Measurements from ENCODE around the gene SLPI.
A peak's percentile ranks its signal among the peaks of the same experiment; 100 is the strongest.

SLPI gene

GRCh38 chr20:45254383-45255262 lies at the start of gene SLPI:
Gene SLPI, minus strand, starts transcription at chr20:45254564. Its CDS starts 21 bp downstream, at chr20:45254543.
- no peak for DNase-seq

GRCh38 chr20:45303586-45304463 lies 49.5 kb upstream of the SLPI start:
- no peak for DNase-seq

- no peak for DNase-seq
Observed at GRCh38 chr20:45301824-45302271, 47.5 kb upstream of the SLPI start.

GRCh38 chr20:45300961-45301360 lies 46.6 kb upstream of the SLPI start:
- peak in 1 of 2 experiments; percentile 2 for DNase-seq

GRCh38 chr20:45299786-45300185 lies 45.4 kb upstream of the SLPI start:
- DNase-seq, result no peak

- no peak for DNase-seq
Observed at GRCh38 chr20:45297786-45298497, 43.6 kb upstream of the SLPI start.

GRCh38 chr20:45294659-45295058 lies 40.3 kb upstream of the SLPI start:
- DNase-seq, result no peak

- DNase-seq, result no peak
Observed at GRCh38 chr20:45294003-45294368, 39.6 kb upstream of the SLPI start.

GRCh38 chr20:45293041-45294002 lies 39.0 kb upstream of the SLPI start:
- peak; percentile 68 to 71 for DNase-seq

GRCh38 chr20:45292343-45292742 lies 38.0 kb upstream of the SLPI start:
- no peak for DNase-seq

GRCh38 chr20:45291526-45291925 lies 37.2 kb upstream of the SLPI start:
- no peak for DNase-seq

- peak; percentile 70 to 73 for DNase-seq
Observed at GRCh38 chr20:45290677-45291355, 36.5 kb upstream of the SLPI start.

GRCh38 chr20:45289942-45290676 lies 35.7 kb upstream of the SLPI start:
- no peak for DNase-seq

GRCh38 chr20:45288860-45289259 lies 34.5 kb upstream of the SLPI start:
- no peak for DNase-seq

GRCh38 chr20:45288376-45288775 lies 34.0 kb upstream of the SLPI start:
- no peak for DNase-seq

- DNase-seq, result no peak
Observed at GRCh38 chr20:45283551-45284057, 29.2 kb upstream of the SLPI start.

GRCh38 chr20:45282700-45283550 lies 28.6 kb upstream of the SLPI start:
- DNase-seq, result no peak

GRCh38 chr20:45279992-45280391 lies 25.6 kb upstream of the SLPI start:
- no peak for DNase-seq

- DNase-seq, result no peak
Observed at GRCh38 chr20:45275338-45275737, 21.0 kb upstream of the SLPI start.
